ENCODE measurements around the gene RTEL1. TPM values are rescaled to one million over a fixed set of nuclear protein-coding genes. Genes with fewer than 3 reads are reported as not detected.

Gene RTEL1
- total RNA-seq, 1 experiment from 2014 or later = 58.0 TPM

DNA sequence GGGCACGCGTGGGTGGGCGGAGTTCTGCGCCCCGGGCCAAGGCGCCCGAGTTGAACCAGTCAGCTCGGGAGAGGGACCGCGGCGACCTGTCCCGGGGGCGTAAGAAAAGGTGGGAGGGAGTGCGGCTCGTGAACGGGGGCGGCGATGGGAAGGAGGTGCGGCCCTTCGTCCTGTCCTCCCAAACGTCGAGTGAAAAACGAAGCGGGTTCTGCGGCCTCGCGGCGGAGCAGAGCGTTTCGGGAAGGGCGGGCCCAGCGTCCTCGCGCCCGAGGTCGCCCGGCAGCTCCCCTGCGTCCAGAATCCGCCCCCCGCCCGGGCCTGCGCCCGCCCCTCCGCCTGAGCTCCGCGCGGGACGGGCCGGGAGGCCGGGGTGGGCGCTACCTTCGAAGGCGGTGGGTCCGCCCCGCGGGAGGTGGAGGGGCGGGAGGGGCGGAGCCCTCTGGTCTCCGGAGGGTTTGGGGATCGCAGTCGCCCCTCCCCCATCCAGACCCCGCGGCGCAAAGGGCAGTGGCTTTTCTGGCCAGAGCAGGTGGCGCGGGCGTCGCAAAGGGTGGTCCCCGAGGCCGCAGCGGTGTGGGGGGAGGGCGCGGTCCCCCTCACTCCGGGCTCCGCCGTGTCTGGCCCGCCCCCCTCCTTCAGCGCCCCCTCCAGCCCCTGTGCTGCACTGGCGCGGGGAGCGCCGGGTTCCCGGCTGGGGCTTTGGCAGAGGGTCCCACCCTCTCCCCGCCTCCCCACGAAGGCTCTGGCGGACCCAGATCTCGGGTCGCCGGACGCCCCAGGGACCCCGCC, 5.7 kb upstream of the RTEL1 start:
- peak; percentile 35; the same call in 1 of the 2 replicates for TF ChIP-seq POLR2AphosphoS5 (IDR thresholded peaks at IDR 0.05; ENCODE audit: low read depth, low read length)
- no peak for TF ChIP-seq JUND (IDR thresholded peaks at IDR 0.05)
- TF ChIP-seq, protein P1, sequence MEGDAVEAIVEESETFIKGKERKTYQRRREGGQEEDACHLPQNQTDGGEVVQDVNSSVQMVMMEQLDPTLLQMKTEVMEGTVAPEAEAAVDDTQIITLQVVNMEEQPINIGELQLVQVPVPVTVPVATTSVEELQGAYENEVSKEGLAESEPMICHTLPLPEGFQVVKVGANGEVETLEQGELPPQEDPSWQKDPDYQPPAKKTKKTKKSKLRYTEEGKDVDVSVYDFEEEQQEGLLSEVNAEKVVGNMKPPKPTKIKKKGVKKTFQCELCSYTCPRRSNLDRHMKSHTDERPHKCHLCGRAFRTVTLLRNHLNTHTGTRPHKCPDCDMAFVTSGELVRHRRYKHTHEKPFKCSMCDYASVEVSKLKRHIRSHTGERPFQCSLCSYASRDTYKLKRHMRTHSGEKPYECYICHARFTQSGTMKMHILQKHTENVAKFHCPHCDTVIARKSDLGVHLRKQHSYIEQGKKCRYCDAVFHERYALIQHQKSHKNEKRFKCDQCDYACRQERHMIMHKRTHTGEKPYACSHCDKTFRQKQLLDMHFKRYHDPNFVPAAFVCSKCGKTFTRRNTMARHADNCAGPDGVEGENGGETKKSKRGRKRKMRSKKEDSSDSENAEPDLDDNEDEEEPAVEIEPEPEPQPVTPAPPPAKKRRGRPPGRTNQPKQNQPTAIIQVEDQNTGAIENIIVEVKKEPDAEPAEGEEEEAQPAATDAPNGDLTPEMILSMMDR (IDR thresholded peaks at IDR 0.05 in 2 of 3, conservative IDR thresholded peaks at IDR 0.05 in 1 of 3; ENCODE audit: borderline replicate concordance in 1 of 3, insufficient read depth in 1 of 3, low read depth in 2 of 3, low read length in 2 of 3) = no peak
- TF ChIP-seq ZFX (IDR thresholded peaks at IDR 0.05) = no peak
- no peak for TF ChIP-seq ZNF274 (IDR thresholded peaks at IDR 0.05; ENCODE audit: low read depth, low read length)
- TF ChIP-seq FOSL1 (IDR thresholded peaks at IDR 0.05; ENCODE audit: low read depth) = no peak
- RAD21 ChIA-PET (ENCODE audit: low non-redundant PET in 1 of 2, low total read pairs in 2 of 2, uncharacterized antibody in 2 of 2, unreplicated experiment in 2 of 2) = interaction anchor here in 1 of 2 experiments (1.3 kb wide), 1 partner anchor 114 kb away, joined by 4 read pairs; no protein-coding TSS in a partner anchor
- no peak for DNase-seq (ENCODE audit: low read depth, low spot score)
- no peaks in the 10 kb centered on the region for H3K9me3 ChIP-seq (ENCODE audit: control insufficient read depth in 1 of 2, insufficient read depth in 1 of 2, low read depth in 1 of 2, low read length in 2 of 2)
- H2AFZ ChIP-seq (ENCODE audit: low read depth, low read length, poor library complexity, severe bottlenecking) = no peak overlapping the region
- H3K9me2 ChIP-seq (ENCODE audit: insufficient read depth) = no peaks in the 10 kb centered on the region
- H3K9ac ChIP-seq (ENCODE audit: low read length) = peak overlapping the region; percentile 65
- no peaks in the 10 kb centered on the region for H4K20me1 ChIP-seq (ENCODE audit: insufficient read depth)
- H3K27ac ChIP-seq (ENCODE audit: low read depth, low read length) = peak overlapping the region; percentile 99
- H3K27me3 ChIP-seq (ENCODE audit: insufficient read depth, low read length) = no peaks in the 10 kb centered on the region
- peak; percentile 53 for ATAC-seq
- peak overlapping the region; percentile 65 to 75 for H3K4me3 ChIP-seq (replicated peaks in 1 of 2; ENCODE audit: low read depth in 1 of 2, low read length in 2 of 2)
- BruUV-seq (replicated peaks) = no TSS peak
- H3K4me2 ChIP-seq (ENCODE audit: low read length) = peak overlapping the region; percentile 89
- intact Hi-C loops (cut with micrococcal nuclease) = loop anchor here (2.0 kb wide), 1 partner anchor 44 kb away; the partner anchor contains the start of gene TNFRSF6B
- 0 out of 4 replicates have a peak, but pooled peaks cover 0 to 3% of the 10 kb centered on the region in 2 experiments for H3K36me3 ChIP-seq (ENCODE audit: control insufficient read depth in 1 of 2, insufficient read depth in 2 of 2, low read length in 2 of 2)
- H3K79me2 ChIP-seq (ENCODE audit: insufficient read depth, low read length) = peaks cover 40% of the 10 kb centered on the region
- CTCF ChIA-PET = no interaction called here
- H3K4me1 ChIP-seq (ENCODE audit: control insufficient read depth in 1 of 2, insufficient read depth in 2 of 2, low read length in 2 of 2) = peaks cover 17 to 39% of the 10 kb centered on the region in 2 experiments
- POLR2A ChIA-PET = interaction anchor here (0.7 to 1.8 kb wide), 2 partner anchors 10 to 20 kb away, joined by 3 to 6 read pairs; no protein-coding TSS in a partner anchor

All from HCT116 (cell line).